ENCODE results near the gene FMN1.

FMN1 gene

DNA sequence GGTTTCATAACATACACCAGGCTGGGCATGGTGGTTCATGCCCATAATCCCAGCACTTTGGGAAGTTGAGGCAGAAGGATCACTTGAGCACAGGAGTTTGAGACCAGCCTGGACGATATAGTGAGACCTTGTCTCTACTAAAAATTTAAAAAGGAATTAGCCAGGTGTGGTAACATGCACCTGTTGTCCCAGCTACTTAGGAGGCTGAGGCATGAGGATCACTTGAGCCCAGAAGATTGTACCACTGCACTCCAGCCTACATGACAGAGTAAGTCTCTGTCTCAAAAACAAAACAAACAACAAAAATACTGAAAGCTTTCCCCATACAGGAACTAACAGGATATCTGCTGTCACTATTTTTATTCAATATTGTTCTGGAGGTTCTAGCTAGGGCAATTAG is 455.8 kb downstream of the FMN1 start:
- DNase-seq, result no peak

- DNase-seq, result no peak
These were observed 457.2 kb downstream of the FMN1 start for GRCh38 chr15:32737304-32737703.

DNA sequence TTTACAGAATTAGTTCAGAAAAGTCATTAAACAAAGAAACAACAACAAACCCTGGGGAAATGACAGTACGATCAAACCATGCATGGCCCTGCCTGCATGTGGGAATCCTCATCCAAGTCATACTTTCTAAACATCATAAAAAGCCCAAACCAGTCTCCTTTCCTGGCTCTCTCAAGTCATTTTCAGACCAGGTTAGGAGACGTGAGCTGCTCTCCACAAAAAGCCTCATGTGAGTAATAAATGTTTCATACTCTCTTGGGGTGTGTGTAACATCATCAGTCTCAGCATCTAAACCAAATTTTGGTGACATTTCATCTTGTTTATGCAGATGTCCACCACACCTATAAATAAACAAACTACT is 457.8 kb downstream of the FMN1 start:
- DNase-seq, result no peak

GRCh38 chr15:32735989-32736700 is 458.4 kb downstream of the FMN1 start:
- no peak for DNase-seq

- DNase-seq, result no peak
These were observed 461.2 kb downstream of the FMN1 start for GRCh38 chr15:32733281-32733680.

GRCh38 chr15:32732574-32733157 is 461.8 kb downstream of the FMN1 start:
- DNase-seq, result no peak

- DNase-seq, result no peak
These were observed 463.5 kb downstream of the FMN1 start for GRCh38 chr15:32730677-32731654.

GRCh38 chr15:32729700-32730395 is 464.7 kb downstream of the FMN1 start:
- DNase-seq, result no peak

- no peak for DNase-seq
These were observed 471.2 kb downstream of the FMN1 start for GRCh38 chr15:32723171-32723948.

DNA sequence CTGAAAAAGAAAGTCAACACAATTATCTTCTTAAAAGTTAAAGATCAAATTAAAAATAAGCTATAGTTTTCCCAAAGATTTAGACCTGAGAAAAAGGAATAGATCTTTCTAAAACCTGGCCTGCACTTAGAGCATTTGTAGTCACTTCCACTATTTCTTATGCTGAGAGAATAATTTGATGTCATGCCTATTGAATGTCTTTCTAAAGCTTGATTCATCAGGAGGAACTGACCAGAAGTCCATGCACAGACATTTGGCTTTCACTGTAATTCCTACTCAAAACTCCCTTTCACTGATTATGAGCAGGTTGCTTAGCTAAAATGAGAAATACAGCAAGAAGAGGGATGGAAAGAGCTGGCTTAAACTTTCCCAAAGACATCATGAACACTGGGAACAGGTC is 472.4 kb downstream of the FMN1 start:
- no peak for DNase-seq

DNA sequence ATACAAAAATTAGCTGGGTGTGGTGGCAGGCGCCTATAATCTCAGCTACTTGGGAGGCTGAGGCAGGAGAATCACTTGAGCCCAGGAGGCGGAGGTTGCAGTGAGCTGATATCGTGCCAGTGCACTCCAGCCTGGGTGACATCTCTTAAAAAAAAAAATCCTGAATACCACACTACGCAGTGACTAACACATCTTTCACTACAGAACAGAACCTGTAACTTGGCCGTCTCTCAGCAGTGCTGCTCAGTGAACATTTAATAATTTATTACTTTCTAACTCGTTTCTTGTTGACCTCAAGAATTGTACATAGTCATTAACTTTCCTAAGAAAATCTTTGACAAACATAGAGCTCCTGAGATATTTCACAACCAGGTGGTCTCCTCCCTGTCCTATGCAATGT is 472.9 kb downstream of the FMN1 start:
- no peak for DNase-seq

- DNase-seq, result no peak
These were observed 475.4 kb downstream of the FMN1 start for GRCh38 chr15:32718821-32719716.

DNA sequence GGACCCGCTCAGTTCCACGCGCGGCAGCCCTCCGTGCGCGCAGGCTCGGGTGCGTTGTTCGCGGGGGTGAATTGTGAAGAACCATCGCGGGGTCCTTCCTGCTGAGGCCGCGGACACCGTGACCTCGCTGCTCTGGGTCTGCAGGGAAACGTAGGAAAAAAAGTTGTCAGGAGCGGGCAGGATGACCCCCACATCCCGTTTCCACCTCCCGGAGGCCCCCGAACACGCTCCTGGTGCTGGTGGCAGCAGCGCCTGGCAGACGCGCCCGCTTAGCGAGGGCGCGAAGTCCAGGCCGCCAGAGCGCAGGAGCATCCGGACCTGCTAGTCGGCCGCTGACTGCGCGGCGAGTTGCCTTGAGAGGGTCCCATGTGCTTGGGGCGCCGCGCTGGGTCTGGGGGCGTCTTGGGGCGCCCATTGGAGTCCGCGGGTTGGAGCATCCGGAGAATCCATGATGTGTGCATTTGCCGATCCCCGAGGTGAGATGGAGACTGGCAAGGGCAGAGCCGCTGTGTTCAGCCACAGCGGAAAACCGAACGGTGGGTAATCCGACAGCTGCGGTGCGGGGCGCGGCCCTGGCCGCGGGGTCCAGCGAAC is 476.2 kb downstream of the FMN1 start:
- no peak for DNase-seq

GRCh38 chr15:32717426-32718226 is 476.9 kb downstream of the FMN1 start, which contains the start of gene GREM1:
GREM1 (plus strand) TSS chr15:32718004; CDS start chr15:32730691, 12,687 bp downstream.
- no peak for DNase-seq

- no peak for DNase-seq
These were observed 477.5 kb downstream of the FMN1 start for GRCh38 chr15:32716915-32717425.

- no peak for DNase-seq
These were observed 478.1 kb downstream of the FMN1 start for GRCh38 chr15:32716216-32716914.
